Liver (tissue), 9 donors: ENCODE results near the gene GPR68. TPM values are rescaled to one million over a fixed set of nuclear protein-coding genes. Genes with fewer than 3 reads are reported as not detected.

ENCODE experiments used
- DNase-seq: peaks from one replicate; pipeline ENCODE4 v3.0.0-alpha.2; 2017; ENCODE audit warnings: low spot score
- H3K27ac ChIP-seq, 2 donors: one replicate each; pipeline ENCODE4 v1.7.0; 2013; ENCODE audit warnings: inconsistent platforms in 2 of 2, low read length in 2 of 2, control low read depth in 1 of 2, low read depth in 1 of 2, mild to moderate bottlenecking in 1 of 2
- H3K27me3 ChIP-seq, 4 donors: one replicate each; pipeline versions ENCODE4 v1.6.1 to v1.7.0; 2013; ENCODE audit warnings: low read length in 3 of 4, inconsistent platforms in 1 of 4, mild to moderate bottlenecking in 1 of 4, moderate library complexity in 1 of 4; ENCODE audit not compliant: control insufficient read depth in 4 of 4, insufficient read depth in 4 of 4
- H3K36me3 ChIP-seq, 4 donors: one replicate each; pipeline versions ENCODE4 v1.6.1 to v1.7.0; 2013; ENCODE audit warnings: low read length in 3 of 4, mild to moderate bottlenecking in 3 of 4, low read depth in 1 of 4, moderate library complexity in 1 of 4; ENCODE audit not compliant: control insufficient read depth in 4 of 4, insufficient read depth in 3 of 4
- H3K4me1 ChIP-seq, 4 donors: one replicate each; pipeline versions ENCODE4 v1.6.1 to v1.7.0; 2013; ENCODE audit warnings: low read length in 3 of 4, mild to moderate bottlenecking in 3 of 4, moderate library complexity in 1 of 4; ENCODE audit not compliant: control insufficient read depth in 4 of 4, insufficient read depth in 4 of 4
- H3K4me3 ChIP-seq, 3 donors: one replicate each; pipeline versions ENCODE4 v1.6.1 to v1.7.0; 2013; ENCODE audit warnings: low read length in 3 of 3, control low read depth in 1 of 3, low read depth in 1 of 3, mild to moderate bottlenecking in 1 of 3
- H3K9ac ChIP-seq, 2 donors: one replicate each; pipeline ENCODE4 v1.7.0; 2013; ENCODE audit warnings: low read length in 2 of 2, mild to moderate bottlenecking in 2 of 2, moderate library complexity in 2 of 2, control low read depth in 1 of 2, low read depth in 1 of 2
- H3K9me3 ChIP-seq, 4 donors: one replicate each; pipeline versions ENCODE4 v1.6.1 to v1.7.0; 2013; ENCODE audit warnings: low read length in 3 of 4; ENCODE audit not compliant: control insufficient read depth in 4 of 4
- EGR1 ChIP-seq, 2 donors: IDR thresholded peaks; 2 replicates each; pipeline ENCODE4 v1.6.1; 2016 to 2018; ENCODE audit warnings: antibody characterized with exemption in 2 of 2, low read depth in 2 of 2
- FOXA1 ChIP-seq: IDR thresholded peaks from 2 replicates; pipeline ENCODE4 v1.6.1; 2016; ENCODE audit warnings: antibody characterized with exemption
- FOXA2 ChIP-seq: IDR thresholded peaks from 2 replicates; pipeline ENCODE4 v1.6.1; 2016; ENCODE audit warnings: antibody characterized with exemption
- GABPA ChIP-seq, 2 donors: IDR thresholded peaks in 1 of 2; conservative IDR thresholded peaks in 1 of 2; 2 replicates each; pipeline ENCODE4 v1.6.1; 2016; ENCODE audit warnings: antibody characterized with exemption in 2 of 2, mild to moderate bottlenecking in 1 of 2, moderate library complexity in 1 of 2
- HNF4G ChIP-seq: IDR thresholded peaks from 2 replicates; pipeline ENCODE4 v1.6.1; 2016; ENCODE audit warnings: antibody characterized with exemption
- JUND ChIP-seq, 2 donors: IDR thresholded peaks; 2 replicates each; pipeline ENCODE4 v1.6.1; 2016; ENCODE audit warnings: antibody characterized with exemption in 2 of 2
- MAX ChIP-seq: IDR thresholded peaks from 2 replicates; pipeline ENCODE4 v1.6.1; 2016; ENCODE audit warnings: antibody characterized with exemption
- NR2F2 ChIP-seq: IDR thresholded peaks from 2 replicates; pipeline ENCODE4 v1.6.1; 2016; ENCODE audit warnings: antibody characterized with exemption
- RAD21 ChIP-seq, 2 donors: IDR thresholded peaks; 2 replicates each; pipeline ENCODE4 v1.6.1; 2016; ENCODE audit warnings: antibody characterized with exemption in 2 of 2, mild to moderate bottlenecking in 2 of 2
- REST ChIP-seq: IDR thresholded peaks from 2 replicates; pipeline ENCODE4 v1.6.1; 2016; ENCODE audit warnings: antibody characterized with exemption, mild to moderate bottlenecking
- SP1 ChIP-seq: IDR thresholded peaks from 2 replicates; pipeline ENCODE4 v1.6.1; 2018; ENCODE audit warnings: antibody characterized with exemption, mild to moderate bottlenecking
- TAF1 ChIP-seq: conservative IDR thresholded peaks from 2 replicates; pipeline ENCODE4 v1.6.1; 2016; ENCODE audit warnings: antibody characterized with exemption, mild to moderate bottlenecking
- YY1 ChIP-seq: IDR thresholded peaks from 2 replicates; pipeline ENCODE4 v1.6.1; 2016; ENCODE audit warnings: antibody characterized with exemption, mild to moderate bottlenecking
- WGBS: extraction: QIAGEN DNeasy Blood & Tissue Kit; methylation state at CpG from one replicate; pipeline ENCODE4 v1.1.7; 2013; 5-methylcytosine and 5-hydroxymethylcytosine counted together
- polyA plus RNA-seq, 2 donors: library from polyadenylated mRNA; stranded (reverse) in 1 of 2; unstranded in 1 of 2; fragments of 200-250 nt in 1 of 2; fragments of >200 nt in 1 of 2; fragmentation: Nextera tagmentation in 1 of 2; extraction: Ambion mirVana in 1 of 2; gene quantifications; one replicate each; pipeline versions ENCODE4 v1.2.1 to v1.2.3, GENCODE V29; 2013 to 2015
- total RNA-seq, 2 donors: library from RNA; depleted of rRNA; stranded (reverse); fragments of >200 nt; gene quantifications; one replicate each; pipeline ENCODE4 v1.2.3, GENCODE V29; 2014
- TF ChIP-seq, protein P1 (sequence below): IDR thresholded peaks from 2 replicates; pipeline ENCODE4 v1.6.1; 2016; ENCODE audit warnings: antibody characterized with exemption
- TF ChIP-seq, protein P2 (sequence below): IDR thresholded peaks from 2 replicates; pipeline ENCODE4 v1.6.1; 2016; ENCODE audit warnings: antibody characterized with exemption
- TF ChIP-seq, protein P3 (sequence below): fragments of 150-350 bp; IDR thresholded peaks from 2 replicates; pipeline ENCODE4 v1.5.1; 2017; ENCODE audit warnings: improper control_type of control experiment, low read depth, low read length; ENCODE audit not compliant: missing input control
- donor health status: healthy.
- donor health status: healthy.
- donor health status: healthy.
- donor health status: healthy.
- donor health status: healthy.

Gene GPR68
- total and polyA plus RNA-seq, 4 donors, result 0.17 to 0.37 (median 0.33) TPM; not detected in 1

GRCh38 chr14:91271639-91272038 lies 27.1 kb upstream of the GPR68 start:
- H3K27me3 ChIP-seq, result no peaks in the 10 kb centered on the region
- H3K4me3 ChIP-seq, result no peak overlapping the region
- no peak for DNase-seq
- 94% methylated on average over 9 of the region's 9 CpGs for WGBS
- no peak overlapping the region for H3K9ac ChIP-seq
- H3K4me1 ChIP-seq, result peaks cover 0 to 3% (median under 1%) of the 10 kb centered on the region in 4 donors
- H3K9me3 ChIP-seq, result no peaks in the 10 kb centered on the region
- peaks cover 0 to 11% (median 3%) of the 10 kb centered on the region in 4 donors for H3K36me3 ChIP-seq
- TF ChIP-seq HNF4G, result no peak
- no peak for TF ChIP-seq FOXA1
- TF ChIP-seq, protein P1, sequence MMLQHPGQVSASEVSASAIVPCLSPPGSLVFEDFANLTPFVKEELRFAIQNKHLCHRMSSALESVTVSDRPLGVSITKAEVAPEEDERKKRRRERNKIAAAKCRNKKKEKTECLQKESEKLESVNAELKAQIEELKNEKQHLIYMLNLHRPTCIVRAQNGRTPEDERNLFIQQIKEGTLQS, result no peak
- TF ChIP-seq YY1, result no peak
- TF ChIP-seq, protein P2, sequence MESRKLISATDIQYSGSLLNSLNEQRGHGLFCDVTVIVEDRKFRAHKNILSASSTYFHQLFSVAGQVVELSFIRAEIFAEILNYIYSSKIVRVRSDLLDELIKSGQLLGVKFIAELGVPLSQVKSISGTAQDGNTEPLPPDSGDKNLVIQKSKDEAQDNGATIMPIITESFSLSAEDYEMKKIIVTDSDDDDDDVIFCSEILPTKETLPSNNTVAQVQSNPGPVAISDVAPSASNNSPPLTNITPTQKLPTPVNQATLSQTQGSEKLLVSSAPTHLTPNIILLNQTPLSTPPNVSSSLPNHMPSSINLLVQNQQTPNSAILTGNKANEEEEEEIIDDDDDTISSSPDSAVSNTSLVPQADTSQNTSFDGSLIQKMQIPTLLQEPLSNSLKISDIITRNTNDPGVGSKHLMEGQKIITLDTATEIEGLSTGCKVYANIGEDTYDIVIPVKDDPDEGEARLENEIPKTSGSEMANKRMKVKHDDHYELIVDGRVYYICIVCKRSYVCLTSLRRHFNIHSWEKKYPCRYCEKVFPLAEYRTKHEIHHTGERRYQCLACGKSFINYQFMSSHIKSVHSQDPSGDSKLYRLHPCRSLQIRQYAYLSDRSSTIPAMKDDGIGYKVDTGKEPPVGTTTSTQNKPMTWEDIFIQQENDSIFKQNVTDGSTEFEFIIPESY, result no peak
- no peak for TF ChIP-seq TAF1
- TF ChIP-seq, protein P3, sequence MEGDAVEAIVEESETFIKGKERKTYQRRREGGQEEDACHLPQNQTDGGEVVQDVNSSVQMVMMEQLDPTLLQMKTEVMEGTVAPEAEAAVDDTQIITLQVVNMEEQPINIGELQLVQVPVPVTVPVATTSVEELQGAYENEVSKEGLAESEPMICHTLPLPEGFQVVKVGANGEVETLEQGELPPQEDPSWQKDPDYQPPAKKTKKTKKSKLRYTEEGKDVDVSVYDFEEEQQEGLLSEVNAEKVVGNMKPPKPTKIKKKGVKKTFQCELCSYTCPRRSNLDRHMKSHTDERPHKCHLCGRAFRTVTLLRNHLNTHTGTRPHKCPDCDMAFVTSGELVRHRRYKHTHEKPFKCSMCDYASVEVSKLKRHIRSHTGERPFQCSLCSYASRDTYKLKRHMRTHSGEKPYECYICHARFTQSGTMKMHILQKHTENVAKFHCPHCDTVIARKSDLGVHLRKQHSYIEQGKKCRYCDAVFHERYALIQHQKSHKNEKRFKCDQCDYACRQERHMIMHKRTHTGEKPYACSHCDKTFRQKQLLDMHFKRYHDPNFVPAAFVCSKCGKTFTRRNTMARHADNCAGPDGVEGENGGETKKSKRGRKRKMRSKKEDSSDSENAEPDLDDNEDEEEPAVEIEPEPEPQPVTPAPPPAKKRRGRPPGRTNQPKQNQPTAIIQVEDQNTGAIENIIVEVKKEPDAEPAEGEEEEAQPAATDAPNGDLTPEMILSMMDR, result no peak
- no peak for TF ChIP-seq JUND (IDR thresholded peaks at IDR 0.05)
- no peak for TF ChIP-seq RAD21 (IDR thresholded peaks at IDR 0.05)
- no peak for TF ChIP-seq REST
- no peak for TF ChIP-seq NR2F2
- TF ChIP-seq EGR1 (IDR thresholded peaks at IDR 0.05; ENCODE audit: low read depth in 2 of 2), result no peak
- no peak overlapping the region for H3K27ac ChIP-seq

DNA sequence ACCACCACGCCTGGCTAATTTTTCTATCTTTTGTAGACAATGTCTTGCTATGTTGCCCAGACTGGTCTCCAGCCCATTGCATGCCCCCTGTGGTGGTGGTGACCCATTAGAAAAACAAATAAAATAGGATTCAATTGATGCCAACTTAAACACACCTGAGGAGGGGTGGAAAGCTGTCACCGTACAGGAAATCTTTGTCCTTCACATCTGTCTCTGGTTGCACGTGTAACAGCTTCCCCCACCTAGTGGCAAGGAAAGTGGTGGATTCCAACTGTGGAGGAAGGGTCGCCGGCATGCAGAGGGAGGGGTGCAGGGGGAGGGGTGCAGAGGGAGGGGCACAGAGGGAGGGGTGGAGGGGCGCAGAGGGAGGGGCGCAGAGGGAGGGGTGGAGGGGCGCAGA lies 26.1 kb upstream of the GPR68 start:
- peaks cover 0 to 8% (median 2%) of the 10 kb centered on the region in 4 donors for H3K36me3 ChIP-seq
- 65% methylated on average over 8 of the region's 8 CpGs for WGBS
- no peaks in the 10 kb centered on the region for H3K4me1 ChIP-seq
- H3K27ac ChIP-seq, result no peak overlapping the region
- TF ChIP-seq SP1, result no peak
- TF ChIP-seq TAF1, result no peak
- TF ChIP-seq MAX, result no peak
- no peak for TF ChIP-seq REST
- TF ChIP-seq GABPA (IDR thresholded peaks at IDR 0.05 in 1 of 2, conservative IDR thresholded peaks at IDR 0.05 in 1 of 2), result no peak
- TF ChIP-seq JUND (IDR thresholded peaks at IDR 0.05), result no peak
- no peak for TF ChIP-seq FOXA2
- no peak for TF ChIP-seq EGR1 (IDR thresholded peaks at IDR 0.05; ENCODE audit: low read depth in 2 of 2)
- no peak for TF ChIP-seq FOXA1
- TF ChIP-seq NR2F2, result no peak
- no peak overlapping the region for H3K4me3 ChIP-seq
- no peaks in the 10 kb centered on the region for H3K9me3 ChIP-seq
- DNase-seq, result no peak
- no peaks in the 10 kb centered on the region for H3K27me3 ChIP-seq
- H3K9ac ChIP-seq, result no peak overlapping the region
